Measurements from ENCODE around the gene CLN5. TPM values are rescaled to one million over a fixed set of nuclear protein-coding genes. Genes with fewer than 3 reads are reported as not detected.

Gene CLN5
- total RNA-seq, 1 donor from 2014 or later = 23.6 TPM

GRCh38 chr13:77014906-77015685 is 23.2 kb downstream of the CLN5 start:
- ATAC-seq (ENCODE audit: low read depth) (no peak), DNase-seq (no peak)
- no peaks in the 10 kb centered on the region for H3K27me3 Mint-ChIP-seq
- H3K36me3 Mint-ChIP-seq (ENCODE audit: low read depth) = peaks cover 80% of the 10 kb centered on the region
- H3K4me1 Mint-ChIP-seq = peaks cover 25% of the 10 kb centered on the region
- TF ChIP-seq, protein P1, sequence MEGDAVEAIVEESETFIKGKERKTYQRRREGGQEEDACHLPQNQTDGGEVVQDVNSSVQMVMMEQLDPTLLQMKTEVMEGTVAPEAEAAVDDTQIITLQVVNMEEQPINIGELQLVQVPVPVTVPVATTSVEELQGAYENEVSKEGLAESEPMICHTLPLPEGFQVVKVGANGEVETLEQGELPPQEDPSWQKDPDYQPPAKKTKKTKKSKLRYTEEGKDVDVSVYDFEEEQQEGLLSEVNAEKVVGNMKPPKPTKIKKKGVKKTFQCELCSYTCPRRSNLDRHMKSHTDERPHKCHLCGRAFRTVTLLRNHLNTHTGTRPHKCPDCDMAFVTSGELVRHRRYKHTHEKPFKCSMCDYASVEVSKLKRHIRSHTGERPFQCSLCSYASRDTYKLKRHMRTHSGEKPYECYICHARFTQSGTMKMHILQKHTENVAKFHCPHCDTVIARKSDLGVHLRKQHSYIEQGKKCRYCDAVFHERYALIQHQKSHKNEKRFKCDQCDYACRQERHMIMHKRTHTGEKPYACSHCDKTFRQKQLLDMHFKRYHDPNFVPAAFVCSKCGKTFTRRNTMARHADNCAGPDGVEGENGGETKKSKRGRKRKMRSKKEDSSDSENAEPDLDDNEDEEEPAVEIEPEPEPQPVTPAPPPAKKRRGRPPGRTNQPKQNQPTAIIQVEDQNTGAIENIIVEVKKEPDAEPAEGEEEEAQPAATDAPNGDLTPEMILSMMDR (IDR thresholded peaks at IDR 0.05) = no peak
- no peak overlapping the region for H3K4me3 Mint-ChIP-seq
- ChIA-PET POLR2A (interaction anchor here (0.6 to 0.7 kb wide), 2 partner anchors 12 kb away, joined by 3 to 4 read pairs; partner anchors contain the start of gene FBXL3), CTCF (interaction anchor here (1.3 kb wide), 1 partner anchor 10 kb away, joined by 3 read pairs; no protein-coding TSS in a partner anchor)
- no peaks in the 10 kb centered on the region for H3K9me3 Mint-ChIP-seq
- peak overlapping the region; percentile 19 for H3K27ac Mint-ChIP-seq
- intact Hi-C loops (cut with micrococcal nuclease) = loop anchor here (1.0 kb wide), 1 partner anchor 8 kb away; no protein-coding TSS in a partner anchor

DNA sequence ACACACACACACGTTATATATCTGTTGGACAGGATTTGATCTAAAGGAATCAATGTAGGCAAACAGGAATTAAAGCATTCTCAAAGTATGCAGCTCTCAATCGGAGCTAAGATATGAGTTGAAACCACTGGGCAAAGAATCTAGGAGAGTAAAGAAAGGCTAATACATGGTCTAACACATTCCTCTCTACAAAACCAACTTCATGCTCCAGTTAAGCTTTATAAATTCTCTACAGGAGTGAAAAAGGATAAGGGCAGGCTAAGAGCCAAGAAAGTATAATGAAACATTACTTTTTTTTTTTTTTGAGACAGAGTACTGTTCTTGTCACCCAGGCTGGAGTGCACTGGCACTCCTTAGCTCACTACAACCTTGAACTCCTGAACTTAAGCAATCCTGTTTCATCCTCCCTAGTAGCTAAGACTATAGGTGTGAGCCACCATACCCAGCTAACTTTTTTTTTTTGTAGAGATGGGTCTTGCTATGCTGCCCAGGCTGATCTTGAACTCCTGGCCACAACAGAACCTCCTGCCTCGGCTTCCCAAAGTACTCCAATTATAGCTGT is 24.5 kb downstream of the CLN5 start:
- POLR2A ChIA-PET = interaction anchor here (1.4 to 2.6 kb wide), 2 partner anchors 10 to 24 kb away, joined by 5 to 10 read pairs; partner anchors contain the start of genes CLN5 and FBXL3
- ATAC-seq (ENCODE audit: low read depth) (no peak), DNase-seq (no peak)
- H3K9me3 Mint-ChIP-seq = no peaks in the 10 kb centered on the region
- no peak overlapping the region for H3K27ac Mint-ChIP-seq
- intact Hi-C loops (cut with micrococcal nuclease) = no loop called here
- H3K4me1 Mint-ChIP-seq = peaks cover 33% of the 10 kb centered on the region
- peaks cover 77% of the 10 kb centered on the region for H3K36me3 Mint-ChIP-seq (ENCODE audit: low read depth)
- CTCF ChIA-PET = no interaction called here
- H3K4me3 Mint-ChIP-seq = no peak overlapping the region
- TF ChIP-seq, protein P1 (IDR thresholded peaks at IDR 0.05) = no peak
- no peaks in the 10 kb centered on the region for H3K27me3 Mint-ChIP-seq

DNA sequence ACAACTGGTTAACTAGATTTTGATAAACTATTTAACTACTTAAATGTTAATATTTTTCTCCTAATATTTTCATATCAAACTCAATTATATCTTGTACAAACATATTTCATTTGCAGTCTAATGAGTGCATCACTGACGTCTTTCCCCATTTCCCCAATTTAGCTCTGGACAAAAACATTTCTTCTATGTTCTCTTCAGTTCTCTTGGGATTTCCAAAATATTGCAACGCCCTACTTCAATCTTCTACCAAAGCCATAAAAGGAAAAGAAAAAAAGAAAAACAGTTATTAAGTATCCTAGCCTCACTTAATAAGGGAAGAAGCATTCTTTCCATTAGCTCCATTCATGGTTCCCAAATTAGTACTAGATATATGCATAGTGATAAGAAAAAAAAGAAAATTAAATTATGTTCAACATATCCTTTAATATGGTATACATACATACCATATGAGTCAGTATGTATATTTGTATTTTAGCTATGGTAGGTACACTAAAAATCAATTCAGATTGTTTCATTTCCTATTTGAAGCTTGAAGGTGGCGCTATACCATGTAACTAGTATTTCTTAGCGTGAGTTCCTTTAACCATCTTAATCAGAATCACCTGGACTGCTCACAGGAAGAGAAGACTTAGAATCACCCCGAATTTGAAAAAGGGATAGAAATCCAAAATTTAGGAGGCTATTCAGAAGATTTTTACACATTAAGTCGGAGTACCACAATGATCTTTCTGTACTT is 25.2 kb downstream of the CLN5 start:
- TF ChIP-seq, protein P1 (IDR thresholded peaks at IDR 0.05) = no peak

DNA sequence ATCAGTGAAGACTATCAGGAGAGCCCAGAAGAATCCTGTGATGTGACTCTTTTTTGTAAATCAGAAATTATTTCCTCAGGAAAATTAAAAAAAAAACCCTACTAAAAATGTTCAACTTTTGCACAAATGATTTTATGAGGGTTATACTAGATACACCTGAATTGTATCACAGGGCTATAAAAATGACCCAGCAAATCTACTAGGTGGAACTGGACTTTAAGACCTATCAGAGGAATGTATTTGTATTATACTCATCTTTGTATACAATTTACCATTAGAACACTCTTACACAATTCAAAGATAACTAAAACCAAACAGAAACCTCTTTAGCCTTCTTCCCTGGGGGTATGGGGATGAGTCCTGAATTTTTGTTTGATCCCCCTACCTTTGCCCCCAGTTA is 27.9 kb downstream of the CLN5 start:
- Mint-ChIP-seq H3K4me3 (no peak overlapping the region), H3K36me3 (ENCODE audit: low read depth) (peaks cover 61% of the 10 kb centered on the region)

More for the DNA sequence above, 25.2 kb downstream of the CLN5 start:
- H3K9me3 Mint-ChIP-seq = no peaks in the 10 kb centered on the region
- H3K27ac Mint-ChIP-seq = no peak overlapping the region
- H3K4me1 Mint-ChIP-seq = peaks cover 39% of the 10 kb centered on the region
- H3K27me3 Mint-ChIP-seq = no peaks in the 10 kb centered on the region
- DNase-seq = no peak
- no peak for ATAC-seq (ENCODE audit: low read depth)
- intact Hi-C loops (cut with micrococcal nuclease) = no loop called here
- no peak overlapping the region for H3K4me3 Mint-ChIP-seq
- H3K36me3 Mint-ChIP-seq (ENCODE audit: low read depth) = peaks cover 75% of the 10 kb centered on the region
- POLR2A ChIA-PET = interaction anchor here (1.4 to 2.6 kb wide), 2 partner anchors 9 to 25 kb away, joined by 5 to 10 read pairs; partner anchors contain the start of genes CLN5 and FBXL3
- CTCF ChIA-PET = interaction anchor here (1.0 kb wide), 1 partner anchor 15 kb away, joined by 3 read pairs; no protein-coding TSS in a partner anchor

More for the DNA sequence above, 27.9 kb downstream of the CLN5 start:
- peaks cover 56% of the 10 kb centered on the region for H3K4me1 Mint-ChIP-seq
- no peak for ATAC-seq (ENCODE audit: low read depth)
- no peaks in the 10 kb centered on the region for H3K9me3 Mint-ChIP-seq
- TF ChIP-seq, protein P1 (IDR thresholded peaks at IDR 0.05) = no peak
- ChIA-PET CTCF (no interaction called here), POLR2A (no interaction called here)
- intact Hi-C loops (cut with micrococcal nuclease) = no loop called here
- DNase-seq = no peak
- H3K27me3 Mint-ChIP-seq = no peaks in the 10 kb centered on the region
- no peak overlapping the region for H3K27ac Mint-ChIP-seq

Measured in activated B cell treated with CpG ODN at 0.5 μM for 24 hours (primary cell).